ENCODE measurements around the gene GRK4.
"Not testable (repeated sequence)": the region's sequence is repeated elsewhere in the genome, so short reads cannot be mapped to it uniquely, and the experiment has no call there.

The GRK4 gene

GRCh38 chr4:2942532-2943363 lies 20.6 kb upstream of the GRK4 start:
- DNase-seq: no peak

- no peak for DNase-seq
Measured at GRCh38 chr4:2943364-2944090, 19.8 kb upstream of the GRK4 start.

DNA sequence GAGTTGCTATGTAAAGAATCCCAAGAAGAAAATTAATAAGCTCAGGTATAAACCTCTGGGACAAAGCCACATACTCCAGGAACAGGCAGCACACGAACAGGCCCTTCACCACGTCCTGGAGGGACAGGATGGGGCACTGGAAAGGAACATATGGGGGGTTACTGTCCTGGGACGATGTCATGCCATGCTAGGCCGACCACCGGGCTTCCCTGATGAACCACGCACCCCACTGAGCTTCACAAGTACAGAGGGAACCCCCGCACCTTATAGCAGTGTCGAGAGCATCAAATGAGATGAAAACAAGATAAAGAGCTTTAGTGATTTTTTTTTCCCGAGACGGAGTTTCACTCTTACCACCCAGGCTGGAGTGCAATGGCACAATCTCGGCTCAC lies 19.3 kb upstream of the GRK4 start:
- no peak for DNase-seq

GRCh38 chr4:2944586-2945526 lies 18.5 kb upstream of the GRK4 start:
- DNase-seq: no peak

GRCh38 chr4:2945619-2946604 lies 17.5 kb upstream of the GRK4 start:
- DNase-seq: not testable (repeated sequence)

GRCh38 chr4:2946812-2947600 lies 16.4 kb upstream of the GRK4 start:
- no peak for DNase-seq

DNA sequence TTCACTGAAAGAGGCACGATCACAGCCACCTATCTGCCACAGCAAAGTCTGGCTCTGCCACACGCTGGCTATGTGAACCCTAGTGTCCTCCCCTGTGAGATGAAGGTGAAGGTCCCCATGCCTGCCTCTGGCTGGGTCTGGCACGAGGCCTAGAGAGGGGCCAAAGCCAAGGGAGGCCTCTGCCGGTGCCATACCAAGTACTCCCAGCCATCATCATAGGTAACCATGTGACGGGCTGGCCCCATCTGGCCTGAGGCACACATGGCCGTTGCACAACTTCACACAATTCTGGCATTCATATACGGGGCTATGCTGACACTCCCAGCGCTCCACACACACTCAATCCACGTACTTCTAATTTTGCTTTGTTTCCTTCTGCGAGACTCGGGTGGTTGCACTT lies 15.4 kb upstream of the GRK4 start:
- DNase-seq: no peak

DNA sequence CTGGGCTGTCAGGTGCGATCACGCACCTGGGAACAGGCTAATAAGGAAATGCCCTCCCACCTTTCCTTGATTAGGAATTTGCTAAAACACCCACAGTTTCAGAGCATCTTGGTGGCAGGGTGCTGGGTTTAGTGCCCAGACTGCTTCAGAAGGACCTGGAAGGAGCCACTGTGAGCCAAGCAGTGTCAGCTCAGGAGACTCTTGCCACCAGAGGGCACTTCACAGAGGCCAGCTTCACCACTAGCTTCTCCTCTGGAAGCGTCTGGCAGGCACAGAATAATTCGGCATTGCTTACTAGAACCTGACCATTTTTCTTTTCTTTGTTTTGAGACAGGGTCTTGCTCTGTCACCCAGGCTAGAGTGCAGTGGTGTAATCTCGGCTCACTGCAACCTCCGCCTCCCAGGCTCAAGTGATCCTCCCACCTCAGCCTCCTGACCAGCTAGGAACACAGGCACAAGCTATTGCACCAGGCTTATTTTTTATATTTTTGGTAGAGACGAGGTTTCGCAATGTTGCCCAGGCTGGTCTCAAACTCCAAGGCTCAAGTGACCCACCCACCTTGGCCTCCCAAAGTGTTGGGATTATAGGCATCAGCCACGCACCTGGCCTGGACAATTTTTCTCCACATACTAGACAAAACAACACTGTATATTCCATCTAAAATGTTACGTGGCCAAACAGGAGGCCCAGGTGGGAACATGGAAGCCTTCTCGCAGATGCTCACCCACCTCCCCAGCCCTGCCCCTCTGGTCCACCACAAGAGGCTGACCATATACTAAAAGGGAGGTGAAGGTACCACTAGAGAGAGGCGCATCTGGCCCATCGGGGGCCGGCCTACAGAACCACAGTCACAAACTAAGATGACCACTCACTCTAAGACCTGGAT lies 14.2 kb upstream of the GRK4 start:
- no peak for DNase-seq

DNA sequence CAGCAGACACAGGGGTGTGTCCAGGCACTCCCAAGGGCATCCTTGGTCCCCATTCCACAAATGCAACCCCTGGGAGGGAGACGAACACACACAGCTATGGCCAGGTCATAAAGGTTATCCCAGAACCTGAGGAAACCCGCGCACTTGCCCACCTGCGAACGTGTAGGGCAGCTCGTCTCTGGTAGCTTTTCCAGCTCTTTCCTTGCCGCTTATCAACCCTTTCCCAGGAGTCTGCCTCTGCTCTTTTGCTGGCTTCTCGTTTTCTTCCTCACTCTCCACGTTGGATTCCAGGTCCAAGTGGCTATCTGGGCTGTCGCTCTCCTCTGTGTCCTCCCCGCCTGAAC lies 13.6 kb upstream of the GRK4 start:
- DNase-seq: no peak

DNA sequence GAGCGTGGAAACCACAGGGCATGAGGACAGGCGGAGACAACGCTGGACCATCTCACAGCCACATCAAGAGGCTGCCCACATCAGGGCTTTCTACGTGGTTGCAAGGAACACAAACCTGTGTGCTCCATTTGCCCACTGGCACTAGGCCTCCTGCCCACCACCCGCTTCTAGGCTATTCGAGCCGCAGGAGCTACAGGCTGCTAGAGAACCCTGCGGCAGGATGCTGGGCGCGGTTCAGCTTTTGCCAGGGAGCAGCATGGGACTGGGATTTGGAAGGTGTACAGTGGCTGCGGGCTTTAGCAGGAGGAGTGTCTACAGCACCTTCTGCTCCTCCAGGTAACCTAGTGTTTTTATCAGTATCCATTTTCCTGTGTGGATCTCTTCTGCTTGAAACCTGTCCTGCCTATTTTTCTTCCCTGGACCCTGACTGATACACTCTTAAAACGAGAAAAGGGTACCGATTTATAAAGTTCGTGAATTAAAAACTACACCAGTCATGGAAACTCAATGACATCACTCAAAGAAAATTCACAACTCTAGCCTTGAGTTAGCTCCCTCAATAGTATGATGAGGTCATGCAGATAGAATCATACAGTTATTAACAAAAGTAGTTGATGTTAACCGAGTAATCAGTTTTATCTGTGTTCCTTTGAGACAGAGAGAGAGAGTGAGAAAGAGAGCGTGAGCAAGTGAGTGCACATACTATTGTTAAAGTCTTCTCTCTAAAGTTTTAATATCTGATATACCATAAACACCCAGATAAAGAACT lies 13.0 kb upstream of the GRK4 start:
- no peak for DNase-seq

- no peak for DNase-seq
Measured at GRCh38 chr4:2953496-2953895, 9.9 kb upstream of the GRK4 start.

DNA sequence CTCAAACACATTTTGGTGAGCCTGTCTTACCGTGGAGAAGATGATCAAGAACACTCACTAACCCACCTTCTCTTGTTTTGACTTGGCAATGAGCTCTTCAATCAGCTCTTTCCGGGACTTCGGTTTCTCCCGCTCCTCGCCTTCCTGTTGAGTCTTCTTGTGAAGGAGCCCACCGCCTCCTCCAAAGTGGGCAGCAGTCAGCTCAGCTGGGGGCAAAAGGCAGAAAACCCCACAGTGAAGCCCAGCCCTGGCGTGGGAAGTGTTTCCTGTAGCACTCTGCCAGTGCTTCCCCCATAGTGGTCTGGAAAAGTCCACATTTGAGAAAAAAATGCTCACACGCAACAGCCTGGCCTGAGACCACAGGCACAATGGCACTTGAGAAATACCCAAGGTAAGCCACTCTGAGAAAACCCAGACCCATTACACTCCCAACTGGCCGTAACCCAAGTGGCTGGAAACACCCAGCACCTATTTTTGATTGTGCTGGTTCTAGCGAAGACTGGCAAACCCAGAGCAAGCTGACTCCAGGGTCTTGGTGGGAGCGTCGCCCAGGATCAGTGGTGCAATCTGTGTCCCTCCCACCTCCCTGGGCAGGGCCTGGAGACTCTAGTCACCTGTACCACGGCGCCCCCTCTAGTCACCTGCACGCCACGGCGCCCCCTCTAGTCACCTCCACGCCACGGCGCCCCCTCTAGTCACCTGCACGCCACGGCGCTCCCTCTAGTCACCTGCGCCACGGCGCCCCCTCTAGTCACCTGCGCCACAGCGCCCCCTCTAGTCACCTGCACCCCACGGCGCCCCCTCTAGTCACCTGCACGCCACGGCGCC lies 8.8 kb upstream of the GRK4 start:
- DNase-seq: no peak

DNA sequence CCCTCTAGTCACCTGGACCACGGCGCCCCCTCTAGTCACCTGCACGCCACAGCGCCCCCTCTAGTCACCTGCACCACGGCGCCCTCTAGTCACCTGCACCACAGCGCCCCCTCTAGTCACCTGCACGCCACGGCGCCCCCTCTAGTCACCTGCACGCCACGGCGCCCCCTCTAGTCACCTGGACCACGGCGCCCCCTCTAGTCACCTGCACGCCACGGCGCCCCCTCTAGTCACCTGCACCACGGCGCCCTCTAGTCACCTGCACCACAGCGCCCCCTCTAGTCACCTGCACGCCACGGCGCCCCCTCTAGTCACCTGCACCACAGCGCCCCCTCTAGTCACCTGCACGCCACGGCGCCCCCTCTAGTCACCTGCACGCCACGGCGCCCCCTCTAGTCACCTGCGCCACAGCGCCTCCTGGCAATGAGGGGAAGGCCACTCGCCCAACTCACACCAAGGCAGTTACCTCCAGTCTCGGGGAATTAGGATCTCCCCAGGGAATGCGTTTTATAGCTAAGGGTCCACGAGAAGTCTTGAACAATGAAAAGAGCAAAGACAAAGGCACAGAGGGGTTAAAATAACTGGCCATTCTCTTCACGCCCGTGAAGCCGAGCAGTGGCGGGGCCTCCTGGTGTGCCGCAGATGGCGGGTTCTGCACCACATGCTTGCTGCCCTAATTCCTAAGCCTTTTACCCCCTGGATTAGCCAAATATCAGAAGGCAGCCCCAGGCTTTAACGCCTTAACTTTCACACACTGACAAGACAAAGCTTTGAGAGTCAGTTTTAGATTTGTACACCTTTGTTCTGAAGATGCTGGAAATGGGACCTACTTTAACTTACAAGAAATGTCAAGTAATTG lies 8.0 kb upstream of the GRK4 start:
- not testable (repeated sequence) for DNase-seq

GRCh38 chr4:2958446-2958845 lies 4.9 kb upstream of the GRK4 start:
- no peak for DNase-seq

GRCh38 chr4:2960450-2960849 lies 2.9 kb upstream of the GRK4 start:
- DNase-seq: not testable (repeated sequence)

- DNase-seq: no peak
Measured at GRCh38 chr4:2961421-2961810, 2.0 kb upstream of the GRK4 start.

DNA sequence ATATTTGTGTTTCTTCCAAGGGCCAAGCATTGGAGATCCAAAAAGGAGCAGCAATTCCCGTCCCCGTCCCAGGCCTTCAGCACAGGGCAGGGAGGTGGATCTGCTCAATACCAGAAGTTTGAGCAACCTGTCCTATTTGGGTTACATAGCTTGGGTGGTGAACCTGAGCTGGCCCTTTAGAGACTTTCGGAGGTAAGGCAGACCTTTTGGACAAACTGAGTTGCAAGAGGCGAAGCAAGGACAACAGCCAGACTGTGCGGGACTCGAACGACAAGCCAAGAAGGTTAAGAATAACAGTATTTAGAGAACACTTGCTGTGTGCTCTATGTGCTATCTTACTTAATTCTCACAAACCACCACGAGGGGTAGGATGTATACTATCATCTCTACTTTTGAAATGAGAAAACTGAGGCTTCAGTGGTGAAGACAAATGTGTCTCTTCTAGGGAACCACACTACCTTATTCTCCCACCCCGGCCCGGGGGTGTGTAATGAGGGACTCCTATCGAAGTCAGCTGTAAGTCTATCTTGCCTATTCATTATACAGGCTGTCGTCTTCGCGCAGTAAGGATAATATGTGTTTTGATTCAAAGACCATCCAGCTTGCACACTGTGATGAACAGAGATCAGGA lies 1.4 kb upstream of the GRK4 start:
- DNase-seq: no peak
